Activated T-cell treated with anti-CD3 and anti-CD28 coated beads, Interleukin-2, amount 50 U/mL, for 4 hours (primary cell): ENCODE data around the gene CNIH4. TPM values are rescaled to one million over a fixed set of nuclear protein-coding genes. Genes with fewer than 3 reads are reported as not detected.
"Not testable (repeated sequence)": the region's sequence is repeated elsewhere in the genome, so short reads cannot be mapped to it uniquely, and the experiment has no call there.

ENCODE experiments used
- ATAC-seq, 2 donors: fragments of 200-7000 bp; cut with Tn5 transposase; one replicate each; pipeline ENCODE4 v1.10.0; 2021
- DNase-seq: peaks from one replicate; pipeline ENCODE4 v3.0.0-alpha.2; 2020
- H3K27me3 Mint-ChIP-seq: one replicate; pipeline ENCODE4 v1.8.0; 2021; ENCODE audit warnings: low read depth, mixed read lengths
- H3K36me3 Mint-ChIP-seq: one replicate; pipeline ENCODE4 v1.8.0; 2022; ENCODE audit warnings: mixed read lengths; ENCODE audit not compliant: insufficient read depth
- H3K4me1 Mint-ChIP-seq: one replicate; pipeline ENCODE4 v1.8.0; 2021; ENCODE audit warnings: low read depth, mixed read lengths
- H3K4me3 Mint-ChIP-seq: one replicate; pipeline ENCODE4 v1.8.0; 2021; ENCODE audit warnings: mild to moderate bottlenecking, moderate library complexity, mixed read lengths
- H3K9me3 Mint-ChIP-seq: one replicate; pipeline ENCODE4 v1.8.0; 2021; ENCODE audit warnings: mixed read lengths
- total RNA-seq, 3 donors: library from RNA; stranded (reverse); gene quantifications; one replicate each; pipeline ENCODE4 v1.2.1, GENCODE V29; 2021

Gene CNIH4
- total RNA-seq = 10 to 100 TPM; 31.2 to 38.6 (median 37.6) TPM

- ATAC-seq = peak; percentile 99
Measured at GRCh38 chr1:224356685-224357625, at the start of gene CNIH4. Gene CNIH4 (plus strand): TSS chr1:224356879. CDS start chr1:224356925, 46 bp downstream.

DNA sequence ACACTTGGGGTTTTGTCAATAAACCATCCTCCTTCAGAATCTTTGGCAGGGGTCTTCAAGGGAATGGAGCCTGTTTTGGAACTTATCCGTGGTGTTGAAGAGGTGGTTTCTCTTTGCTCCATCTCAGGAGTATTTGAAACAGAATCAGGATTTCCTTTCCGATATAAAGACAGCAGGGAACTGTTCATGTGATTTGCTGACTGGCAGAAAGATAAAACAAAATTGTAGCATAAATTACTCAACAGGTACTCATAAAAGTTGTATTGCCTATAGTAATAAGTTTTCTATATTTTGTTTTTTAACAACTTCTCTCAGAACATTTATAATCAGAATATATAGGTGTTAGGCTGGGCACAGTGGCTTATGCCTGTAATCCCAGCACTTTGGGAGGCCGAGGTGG lies 48.6 kb upstream of the CNIH4 start:
- Mint-ChIP-seq H3K36me3 (peaks cover 33% of the 10 kb centered on the region), H3K9me3 (no peaks in the 10 kb centered on the region), H3K4me3 (no peak overlapping the region), H3K4me1 (no peaks in the 10 kb centered on the region), H3K27me3 (no peaks in the 10 kb centered on the region)
- ATAC-seq (no peak), DNase-seq (no peak)

More at GRCh38 chr1:224356685-224357625, at the start of gene CNIH4:
- H3K36me3 Mint-ChIP-seq = peaks cover 7% of the 10 kb centered on the region
- no peaks in the 10 kb centered on the region for H3K27me3 Mint-ChIP-seq
- no peaks in the 10 kb centered on the region for H3K9me3 Mint-ChIP-seq
- H3K4me3 Mint-ChIP-seq = peak within 1 kb of the TSS; percentile 90
- peak; percentile 85 for DNase-seq
- peaks cover 36% of the 10 kb centered on the region for H3K4me1 Mint-ChIP-seq

DNA sequence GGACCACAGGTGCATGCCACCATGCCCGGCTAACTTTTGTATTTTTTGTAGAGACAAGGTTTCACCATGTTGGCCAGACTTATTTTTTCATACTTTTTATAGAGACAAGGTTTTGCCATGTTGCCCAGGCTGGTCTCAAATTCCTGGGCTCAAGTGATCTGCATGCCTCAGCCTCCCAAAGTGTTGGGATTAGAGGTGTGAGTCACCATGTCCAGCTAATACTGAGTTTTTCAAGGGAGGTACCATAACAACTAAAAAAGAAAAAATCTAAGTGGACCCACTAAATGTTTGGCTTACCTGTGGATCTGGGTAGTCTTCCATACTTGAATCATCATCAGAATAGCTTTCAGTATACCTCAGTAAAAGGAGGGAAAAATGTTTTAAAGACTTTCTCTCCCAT lies 45.2 kb upstream of the CNIH4 start:
- not testable (repeated sequence) for H3K9me3 Mint-ChIP-seq, H3K27me3 Mint-ChIP-seq, H3K4me3 Mint-ChIP-seq, H3K4me1 Mint-ChIP-seq, ATAC-seq, DNase-seq
- peaks cover 32% of the 10 kb centered on the region for H3K36me3 Mint-ChIP-seq

- Mint-ChIP-seq H3K36me3 (peaks cover 31% of the 10 kb centered on the region), H3K4me3 (no peak overlapping the region), H3K4me1 (no peaks in the 10 kb centered on the region), H3K9me3 (no peaks in the 10 kb centered on the region), H3K27me3 (no peaks in the 10 kb centered on the region)
- DNase-seq (no peak), ATAC-seq (no peak)
Measured at GRCh38 chr1:224312025-224312424, 44.7 kb upstream of the CNIH4 start.

GRCh38 chr1:224317383-224318045 lies 39.2 kb upstream of the CNIH4 start:
- peaks cover 24% of the 10 kb centered on the region for H3K36me3 Mint-ChIP-seq
- no peak for ATAC-seq
- H3K9me3 Mint-ChIP-seq = no peaks in the 10 kb centered on the region

DNA sequence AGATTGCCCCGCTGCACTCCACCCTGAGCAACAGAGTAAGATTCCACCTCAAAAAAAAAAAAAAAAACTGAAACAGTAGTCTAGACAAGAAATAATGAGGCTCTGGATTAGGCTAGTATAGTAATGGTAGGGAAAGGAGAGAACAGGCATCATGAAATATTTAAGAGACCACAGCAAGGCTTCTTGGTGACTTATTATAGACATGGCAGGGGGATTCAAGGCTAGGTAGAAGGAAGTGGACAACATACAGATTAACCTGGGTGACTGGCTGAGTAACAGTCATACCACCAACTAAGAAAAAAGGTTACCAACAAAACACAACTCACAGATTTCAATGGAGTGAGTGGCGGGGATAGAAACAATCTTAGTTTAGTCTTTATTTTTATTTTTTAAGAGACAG lies 35.0 kb upstream of the CNIH4 start:
- no peak for DNase-seq
- H3K9me3 Mint-ChIP-seq = no peaks in the 10 kb centered on the region
- ATAC-seq = no peak
- H3K4me1 Mint-ChIP-seq = peaks cover 14% of the 10 kb centered on the region
- H3K4me3 Mint-ChIP-seq = no peak overlapping the region
- peaks cover 6% of the 10 kb centered on the region for H3K36me3 Mint-ChIP-seq
- no peaks in the 10 kb centered on the region for H3K27me3 Mint-ChIP-seq

More at GRCh38 chr1:224317383-224318045, 39.2 kb upstream of the CNIH4 start:
- Mint-ChIP-seq H3K4me1 (peaks cover 5% of the 10 kb centered on the region), H3K27me3 (no peaks in the 10 kb centered on the region), H3K4me3 (no peak overlapping the region)
- DNase-seq = no peak

DNA sequence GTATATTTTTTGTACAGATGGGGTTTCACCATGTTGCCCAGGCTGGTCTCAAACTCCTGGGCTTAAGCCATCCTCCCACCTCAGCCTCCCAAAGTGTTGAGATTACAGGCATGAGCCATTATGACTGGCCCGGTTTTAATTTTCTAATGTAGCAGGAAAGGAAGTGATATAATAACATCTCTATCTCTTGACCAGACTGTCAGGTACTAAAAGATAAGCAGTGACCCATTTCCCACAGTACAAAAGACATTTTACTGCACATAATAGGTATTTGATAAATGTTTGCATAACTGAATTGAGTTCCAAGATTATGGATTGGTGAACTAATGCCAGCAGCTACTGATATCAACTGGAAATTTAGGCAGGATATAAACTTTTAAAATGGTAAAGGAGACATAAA lies 30.7 kb upstream of the CNIH4 start:
- no peaks in the 10 kb centered on the region for H3K27me3 Mint-ChIP-seq
- peaks cover 4% of the 10 kb centered on the region for H3K36me3 Mint-ChIP-seq
- H3K4me3 Mint-ChIP-seq = no peak overlapping the region
- DNase-seq (no peak), ATAC-seq (no peak)
- peaks cover 37% of the 10 kb centered on the region for H3K4me1 Mint-ChIP-seq
- H3K9me3 Mint-ChIP-seq = no peaks in the 10 kb centered on the region

GRCh38 chr1:224328644-224329043 lies 28.0 kb upstream of the CNIH4 start:
- DNase-seq (no peak), ATAC-seq (no peak)
- no peaks in the 10 kb centered on the region for H3K9me3 Mint-ChIP-seq
- H3K27me3 Mint-ChIP-seq = no peaks in the 10 kb centered on the region
- peaks cover 4% of the 10 kb centered on the region for H3K36me3 Mint-ChIP-seq
- H3K4me1 Mint-ChIP-seq = peaks cover 36% of the 10 kb centered on the region
- peak overlapping the region; percentile 96 for H3K4me3 Mint-ChIP-seq

GRCh38 chr1:224329484-224329841 lies 27.2 kb upstream of the CNIH4 start:
- Mint-ChIP-seq H3K27me3 (no peaks in the 10 kb centered on the region), H3K36me3 (peaks cover 4% of the 10 kb centered on the region), H3K9me3 (no peaks in the 10 kb centered on the region), H3K4me3 (peak overlapping the region; percentile 96), H3K4me1 (peaks cover 42% of the 10 kb centered on the region)
- DNase-seq (no peak), ATAC-seq (no peak)

DNA sequence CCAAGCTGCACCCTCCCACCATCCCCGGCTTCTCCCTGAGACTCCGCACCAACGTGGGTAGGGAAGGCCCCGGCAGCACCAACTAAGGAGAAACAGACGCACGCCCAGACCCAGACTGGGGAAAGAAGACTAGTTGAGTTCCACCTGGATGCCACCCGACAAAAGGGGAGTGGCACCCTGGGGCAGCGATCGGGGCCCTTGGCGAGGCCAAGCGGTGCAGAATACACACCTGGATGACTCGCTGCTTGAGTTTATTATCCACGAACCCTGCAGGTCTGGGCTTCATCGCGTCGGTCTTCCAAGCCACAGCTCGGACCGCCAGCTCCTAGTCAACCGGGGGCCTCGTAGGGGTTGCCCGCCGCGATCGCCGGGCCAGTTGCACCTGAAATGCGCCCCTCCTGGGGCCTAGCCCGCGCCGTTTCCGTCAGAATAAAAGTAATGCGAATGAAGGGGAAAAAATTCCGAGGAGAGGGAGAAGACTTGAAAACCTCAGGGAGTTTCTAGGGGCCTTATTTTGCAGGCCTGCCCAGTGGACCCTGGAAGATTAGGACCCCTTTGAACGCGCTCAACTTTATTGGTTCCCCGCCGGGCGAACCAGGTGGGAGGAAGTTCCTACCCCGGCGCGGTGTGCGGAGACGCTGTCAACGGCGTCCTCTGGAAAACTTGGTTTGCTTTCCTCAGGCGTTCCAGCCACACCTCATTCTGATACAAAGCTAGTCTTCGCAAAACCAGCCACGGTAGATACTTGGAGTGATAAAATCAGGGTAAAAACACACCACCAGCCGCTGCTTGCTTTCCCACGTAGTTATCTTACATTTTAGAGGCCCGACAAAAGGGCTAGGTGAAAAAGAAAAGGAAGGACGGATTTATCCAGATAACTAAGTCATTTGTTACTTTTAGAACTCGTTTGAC lies 26.6 kb upstream of the CNIH4 start, which contains the start of gene NVL:
NVL (minus strand) TSS at position 331 of the 912 bp plus-strand sequence; CDS start at position 286, 45 bp downstream.
- Mint-ChIP-seq H3K4me3 (peak within 1 kb of the TSS; percentile 96), H3K4me1 (peaks cover 40% of the 10 kb centered on the region), H3K27me3 (no peaks in the 10 kb centered on the region), H3K36me3 (peaks cover 4% of the 10 kb centered on the region), H3K9me3 (no peaks in the 10 kb centered on the region)
- ATAC-seq = peak; percentile 91 to 92
- DNase-seq = peak; percentile 69

DNA sequence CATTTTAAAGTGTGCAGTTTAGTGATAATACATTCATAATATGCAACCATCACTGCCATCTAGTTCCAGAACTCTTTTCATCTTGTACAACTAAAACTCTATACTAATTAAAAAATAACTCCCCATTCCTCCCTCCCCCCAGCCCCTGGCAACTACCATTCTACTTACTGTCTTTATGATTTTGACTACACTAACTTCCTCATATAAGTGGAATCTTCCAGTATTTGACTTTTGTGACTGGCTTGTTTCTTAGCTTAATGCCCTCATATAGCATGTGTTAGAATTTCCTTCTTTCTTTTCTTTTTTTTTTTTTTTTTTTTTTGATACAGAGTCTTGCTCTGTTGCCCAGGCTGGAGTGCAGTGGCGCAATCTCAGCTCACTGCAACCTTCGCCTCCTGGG lies 25.4 kb upstream of the CNIH4 start:
- Mint-ChIP-seq H3K4me1 (peaks cover 40% of the 10 kb centered on the region), H3K4me3 (peak overlapping the region; percentile 96), H3K9me3 (no peaks in the 10 kb centered on the region), H3K27me3 (no peaks in the 10 kb centered on the region), H3K36me3 (peaks cover 4% of the 10 kb centered on the region)
- ATAC-seq = no peak
- DNase-seq = no peak

GRCh38 chr1:224331824-224332223 lies 24.9 kb upstream of the CNIH4 start:
- Mint-ChIP-seq H3K9me3 (no peaks in the 10 kb centered on the region), H3K36me3 (peaks cover 4% of the 10 kb centered on the region), H3K4me3 (no peak overlapping the region), H3K27me3 (no peaks in the 10 kb centered on the region), H3K4me1 (peaks cover 38% of the 10 kb centered on the region)
- DNase-seq (no peak), ATAC-seq (no peak)

- H3K4me3 Mint-ChIP-seq = no peak overlapping the region
- ATAC-seq = no peak
- H3K27me3 Mint-ChIP-seq = no peaks in the 10 kb centered on the region
- DNase-seq = no peak
- H3K36me3 Mint-ChIP-seq = no peaks in the 10 kb centered on the region
- no peaks in the 10 kb centered on the region for H3K9me3 Mint-ChIP-seq
- H3K4me1 Mint-ChIP-seq = peaks cover 26% of the 10 kb centered on the region
Measured at GRCh38 chr1:224333309-224333926, 23.3 kb upstream of the CNIH4 start.
